ENCODE data around the gene PROP1.
"Not testable (repeated sequence)": the region's sequence is repeated elsewhere in the genome, so short reads cannot be mapped to it uniquely, and the experiment has no call there.

Gene PROP1

DNA sequence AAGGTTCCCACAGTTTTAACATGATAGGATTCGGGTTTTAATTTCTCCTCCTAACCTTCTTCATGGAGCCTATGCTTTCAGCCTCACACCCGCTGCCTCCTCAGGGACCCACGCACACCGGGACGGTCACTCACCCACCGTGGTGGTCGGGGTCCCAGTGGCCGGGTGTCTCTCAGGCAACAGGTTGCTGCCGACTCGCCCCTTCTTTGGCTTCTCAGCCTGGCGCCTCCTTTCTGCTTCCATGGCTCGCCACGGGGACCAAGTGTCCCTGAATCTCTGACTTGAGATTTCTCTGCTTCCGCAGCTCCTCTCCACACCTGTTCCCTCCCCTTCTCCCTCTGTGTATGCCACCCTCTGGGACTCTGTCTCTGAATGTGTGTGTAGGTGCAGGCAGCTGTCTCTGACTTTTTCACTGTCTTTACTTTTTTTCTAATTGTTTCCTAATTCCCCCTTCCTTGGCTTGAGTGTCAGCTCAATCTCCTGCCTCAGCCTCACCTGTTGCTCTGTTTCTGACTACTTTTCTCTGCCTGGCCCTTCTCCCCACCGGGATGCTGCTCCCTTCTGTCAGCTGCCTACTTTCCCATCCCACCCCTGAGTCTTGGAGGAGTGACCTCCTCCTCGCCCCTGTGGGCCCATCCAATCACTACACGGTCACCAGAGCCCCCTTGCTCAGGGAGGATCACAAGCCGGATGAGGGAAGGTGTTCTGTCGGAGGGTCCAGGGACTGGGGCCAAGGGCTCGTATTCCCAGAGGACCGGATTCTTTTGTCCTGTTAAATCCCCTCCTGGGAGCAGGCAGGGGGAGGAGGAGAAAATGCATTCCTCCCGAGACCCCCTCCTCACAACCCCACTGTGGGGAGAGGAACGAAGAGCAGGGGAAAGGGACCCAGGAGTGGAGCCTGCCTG is at the start of gene PROP1:
PROP1 (minus strand) TSS at position 552 of the 905 bp plus-strand sequence; CDS start at position 243, 309 bp downstream.
- DNase-seq, result no peak

GRCh38 chr5:178019379-178020030 is 23.5 kb upstream of the PROP1 start:
- not testable (repeated sequence) for DNase-seq

DNA sequence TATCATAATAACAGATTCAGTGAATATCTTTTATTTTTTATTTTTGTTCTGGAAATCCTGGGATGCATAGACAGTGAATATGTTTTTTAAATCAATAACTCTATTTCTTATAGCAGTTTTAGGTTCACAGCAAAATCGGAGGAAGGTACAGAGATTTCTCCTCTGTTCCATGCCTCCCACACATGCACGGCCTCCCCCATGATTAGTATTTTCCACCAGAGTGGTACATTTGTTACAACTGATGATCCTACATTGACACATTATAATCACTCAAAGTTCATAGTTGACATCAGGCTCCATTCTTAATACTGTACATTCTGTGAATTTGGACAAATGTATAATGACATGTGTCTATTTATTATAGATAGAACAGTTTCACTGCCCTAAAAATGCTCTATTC is 16.7 kb upstream of the PROP1 start:
- not testable (repeated sequence) for DNase-seq

- not testable (repeated sequence) for DNase-seq
Observed at GRCh38 chr5:178011816-178012554, 15.9 kb upstream of the PROP1 start.

- DNase-seq, result not testable (repeated sequence)
Observed at GRCh38 chr5:178007272-178007671, 11.2 kb upstream of the PROP1 start.

- DNase-seq, result not testable (repeated sequence)
Observed at GRCh38 chr5:178006536-178007231, 10.6 kb upstream of the PROP1 start.

- not testable (repeated sequence) for DNase-seq
Observed at GRCh38 chr5:178006181-178006535, 10.1 kb upstream of the PROP1 start.

DNA sequence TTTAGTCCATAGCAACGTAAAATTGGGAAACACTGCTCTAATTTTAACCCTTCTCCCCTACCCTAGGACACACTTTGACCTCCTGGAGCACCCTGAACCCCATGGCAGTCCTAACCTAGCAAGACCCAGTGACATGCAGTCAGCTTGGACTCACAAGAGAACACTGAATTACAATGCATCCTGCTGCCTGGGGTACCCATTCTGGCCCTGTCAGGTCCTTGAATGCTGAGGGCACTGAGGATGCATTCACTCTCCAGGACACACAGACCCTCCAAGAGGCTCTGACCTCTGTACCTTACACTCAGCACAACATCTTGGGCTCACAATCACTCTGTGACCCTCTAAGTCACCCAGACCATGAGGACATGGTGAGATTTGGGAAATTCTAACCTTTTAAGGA is 1.8 kb upstream of the PROP1 start:
- DNase-seq, result no peak

DNA sequence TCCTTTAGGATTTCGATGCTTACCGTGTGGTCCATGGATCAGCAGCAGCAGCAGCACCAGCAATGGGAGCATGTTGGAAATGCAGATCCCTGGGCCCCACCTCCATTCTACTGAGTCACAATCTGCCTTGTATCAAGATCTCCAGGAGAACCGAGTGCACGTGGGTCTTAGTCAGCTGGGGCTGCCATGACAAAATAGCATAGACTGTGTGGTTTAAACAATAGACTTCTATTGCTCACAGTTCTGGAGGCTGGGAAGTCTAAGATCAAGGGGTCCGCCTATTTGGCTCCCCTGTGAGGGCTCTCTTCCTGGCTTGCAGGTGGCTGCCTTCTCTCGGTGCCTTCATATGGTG is 1.3 kb upstream of the PROP1 start:
- DNase-seq, result no peak

GRCh38 chr5:177996660-177997318 is 747 bp upstream of the PROP1 start:
- DNase-seq, result no peak

DNA sequence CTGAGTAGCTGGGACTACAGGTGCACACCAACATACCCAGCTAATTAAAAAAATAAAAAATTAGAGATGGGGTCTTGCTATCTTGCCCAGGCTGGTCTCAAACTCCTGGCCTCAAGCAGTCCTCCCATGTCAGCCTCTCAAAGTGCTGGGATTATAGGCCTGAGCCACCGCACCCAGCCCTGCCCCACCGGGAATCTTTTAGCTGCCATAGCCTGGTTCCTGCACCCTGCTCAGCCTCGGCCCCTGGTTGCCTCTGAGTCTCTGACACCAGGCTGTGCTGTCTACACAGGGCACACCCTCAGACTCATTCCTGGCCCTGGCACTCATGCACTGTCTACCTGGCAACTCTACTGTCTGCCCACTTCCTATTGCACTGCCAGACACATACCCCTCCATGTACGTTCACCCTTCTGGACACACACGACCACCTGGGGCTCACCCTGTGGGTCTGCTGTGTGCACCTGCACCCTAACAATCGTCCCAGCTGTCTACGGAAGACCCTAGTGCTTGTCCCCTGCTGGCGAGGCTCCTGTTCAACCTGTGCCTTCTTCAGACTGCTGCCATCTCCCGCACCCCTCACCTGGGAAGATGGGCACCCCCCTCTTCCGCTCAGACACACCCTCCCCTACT is 1.4 kb downstream of the PROP1 start:
- no peak for DNase-seq

GRCh38 chr5:177994063-177994462 is 2.0 kb downstream of the PROP1 start:
- DNase-seq, result no peak

- DNase-seq, result no peak
Observed at GRCh38 chr5:177992466-177992865, 3.6 kb downstream of the PROP1 start.

- no peak for DNase-seq
Observed at GRCh38 chr5:177988989-177989625, 6.9 kb downstream of the PROP1 start.

GRCh38 chr5:177987326-177987725 is 8.7 kb downstream of the PROP1 start:
- DNase-seq, result no peak

DNA sequence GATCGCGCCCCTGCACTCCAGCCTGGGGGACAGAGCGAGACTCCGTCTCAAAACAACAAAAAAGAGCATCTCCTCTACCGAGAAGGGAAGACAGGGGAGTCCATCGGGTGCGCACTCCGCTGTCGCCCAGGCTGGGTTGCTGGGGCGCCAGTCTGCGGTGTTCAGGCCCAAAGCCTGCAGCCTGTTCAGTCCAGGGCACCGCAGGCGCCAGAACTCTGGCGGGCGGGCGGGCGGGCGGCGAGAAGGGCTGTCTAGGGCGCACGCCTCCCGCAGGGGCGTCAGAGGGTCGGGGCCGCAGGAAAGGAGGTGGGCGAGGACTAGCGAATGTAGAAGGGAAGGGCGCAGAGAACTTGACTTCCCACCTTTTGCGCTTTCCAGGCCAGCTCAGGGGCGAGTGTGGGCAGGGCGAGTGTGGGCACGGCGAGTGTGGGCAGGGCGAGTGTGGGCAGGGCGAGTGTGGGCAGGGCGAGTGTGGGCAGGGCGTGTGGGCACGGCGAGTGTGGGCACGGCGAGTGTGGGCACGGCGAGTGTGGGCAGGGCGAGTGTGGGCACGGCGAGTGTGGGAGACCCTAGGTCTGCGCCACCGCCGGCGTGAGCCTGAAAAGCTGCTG is 10.5 kb downstream of the PROP1 start:
- DNase-seq, result no peak

DNA sequence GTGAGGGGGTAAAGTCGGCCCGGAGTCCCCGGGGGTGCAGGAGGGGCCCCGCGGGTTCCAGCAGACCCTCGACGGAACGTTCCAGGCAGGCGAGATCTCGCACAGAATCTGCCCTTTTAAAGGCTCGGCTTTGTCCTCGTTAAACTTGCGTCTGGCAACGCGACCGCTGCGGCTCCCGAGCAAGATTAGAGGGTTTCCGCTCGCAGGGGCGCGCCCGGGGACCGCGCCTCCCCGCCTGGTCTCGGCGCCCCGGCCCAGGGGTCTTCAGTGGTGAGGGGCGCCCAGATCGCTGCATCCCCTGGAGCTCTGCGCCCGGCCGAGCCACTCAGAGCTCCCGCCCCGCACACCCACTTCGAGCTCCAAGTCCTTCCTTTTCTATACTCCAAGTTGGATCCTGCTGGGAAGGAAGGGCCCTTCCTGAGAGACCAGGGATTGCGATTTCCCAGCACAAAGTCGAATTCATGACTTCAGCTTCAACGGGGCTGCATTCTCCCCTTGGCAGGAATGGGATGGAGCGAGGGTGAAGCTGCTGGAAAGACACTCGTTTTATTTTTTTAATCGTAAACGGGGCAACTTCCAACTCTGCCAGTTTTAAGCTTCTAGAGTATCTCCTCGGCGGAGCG is 11.3 kb downstream of the PROP1 start:
- DNase-seq, result no peak

DNA sequence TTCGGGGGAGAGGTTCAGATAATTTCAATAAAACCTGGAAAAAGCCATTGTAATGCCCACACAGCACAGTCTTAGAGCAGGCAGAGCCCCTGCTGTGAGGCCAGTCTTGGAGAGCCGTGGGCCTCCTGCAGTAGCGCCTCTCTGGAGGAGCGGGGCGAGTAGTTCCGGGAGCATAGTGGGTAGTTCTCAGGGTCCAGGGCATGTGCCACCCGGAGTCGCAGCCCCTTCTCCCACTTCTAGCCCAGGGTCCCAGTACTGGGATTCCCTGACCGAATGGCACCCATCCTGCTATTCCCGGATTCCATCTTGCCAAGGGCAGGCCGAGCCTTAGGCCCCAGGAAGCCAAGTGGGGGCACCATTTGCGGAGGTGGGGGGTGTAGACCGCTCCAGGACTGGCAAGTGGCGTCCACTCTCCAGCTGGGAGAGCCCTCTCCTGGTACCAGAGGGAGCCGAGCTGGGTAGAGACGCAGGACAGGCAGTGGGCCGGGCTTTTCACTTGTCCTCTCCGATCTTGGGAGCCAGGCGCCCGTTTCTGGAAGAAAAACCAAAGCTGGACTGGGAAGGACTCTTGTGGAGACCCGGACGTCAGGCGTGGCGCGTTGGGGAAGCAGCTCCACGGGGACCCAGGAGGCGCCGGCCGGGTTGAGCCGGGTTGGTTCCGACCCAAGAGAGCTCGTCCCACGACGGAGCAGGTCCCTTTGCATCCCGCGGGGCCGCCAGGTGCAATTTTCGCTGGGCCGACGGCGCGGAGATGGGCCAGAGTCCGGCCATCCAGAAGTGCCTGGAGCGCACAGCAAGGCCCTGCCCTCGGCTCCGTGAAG is 12.1 kb downstream of the PROP1 start:
- DNase-seq, result no peak

DNA sequence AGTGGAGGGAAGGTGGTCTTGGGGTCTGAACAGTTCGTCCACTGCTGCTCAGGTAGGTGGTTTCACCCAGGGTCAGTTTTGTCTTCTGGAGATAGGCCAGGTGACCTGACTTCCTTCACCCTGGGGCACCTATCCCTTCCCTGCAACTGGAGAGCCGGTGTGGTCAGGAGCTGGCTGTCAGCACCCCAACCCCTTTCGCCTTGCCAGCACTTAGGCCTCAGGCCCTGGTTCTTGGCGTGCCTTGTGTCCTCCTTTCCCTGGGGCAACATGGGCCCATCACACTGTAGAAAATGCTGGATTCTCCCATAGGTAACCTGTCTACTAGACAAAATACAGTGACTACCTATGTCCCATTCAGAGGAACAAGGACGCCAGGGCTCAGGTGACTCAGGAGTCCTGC is 13.1 kb downstream of the PROP1 start:
- no peak for DNase-seq

All from CD4-positive, alpha-beta T cell treated with Interleukin-10 for 1 hour (primary cell).